Panc1 (cell line): ENCODE measurements around the gene ALKBH2. TPM values are rescaled to one million over a fixed set of nuclear protein-coding genes. Genes with fewer than 3 reads are reported as not detected.

ENCODE experiments used
- ATAC-seq: fragments of 200-7000 bp; cut with Tn5 transposase; 2 replicates; pipeline ENCODE4 v1.9.1; 2020; ENCODE audit warnings: mild to moderate bottlenecking, moderate library complexity
- BruUV-seq: library from RNA; stranded (reverse); fragments of 400-500 nt; replicated peaks from 2 replicates; lab custom pipeline; 2021; lab: Mats Ljungman, UMichigan
- CTCF ChIA-PET: fragments of 300-600 bp; sonication (Branson Sonifier 250); formaldehyde crosslinking; loops from one replicate; lab custom pipeline; 2022; ENCODE audit warnings: antibody characterized with exemption; lab: Charles Lee
- POLR2A ChIA-PET: fragments of 300-600 bp; sonication (Branson Sonifier 250); formaldehyde crosslinking; loops from one replicate; lab custom pipeline; 2022; ENCODE audit warnings: antibody characterized with exemption; lab: Charles Lee
- DNase-seq: peaks from one replicate; pipeline ENCODE4 v3.0.0-alpha.2; 2010; ENCODE audit warnings: low read depth, low spot score
- H3K27ac ChIP-seq: 2 replicates; pipeline ENCODE4 v1.5.1; 2011; ENCODE audit warnings: mild to moderate bottlenecking, low read length, inconsistent platforms
- H3K27me3 ChIP-seq: fragments of 200-500 bp; sonication (Bioruptor generic); 2 replicates; pipeline ENCODE4 v1.6.0; 2014; ENCODE audit warnings: low read length, inconsistent platforms; ENCODE audit not compliant: control insufficient read depth, insufficient read depth
- H3K36me3 ChIP-seq: fragments of 200-500 bp; sonication (Bioruptor generic); 2 replicates; pipeline ENCODE4 v1.5.1; 2014; ENCODE audit warnings: inconsistent platforms, mild to moderate bottlenecking, low read length, moderate library complexity; ENCODE audit not compliant: control insufficient read depth, insufficient read depth
- H3K4me1 ChIP-seq: 2 replicates; pipeline ENCODE4 v1.5.1; 2011; ENCODE audit warnings: inconsistent platforms, mild to moderate bottlenecking, low read length, moderate library complexity; ENCODE audit not compliant: control insufficient read depth, insufficient read depth
- H3K4me3 ChIP-seq, 2 experiments: 2 replicates each; pipeline ENCODE4 v1.5.1; 2011 to 2012; ENCODE audit warnings: low read depth in 2 of 2, low read length in 2 of 2, mild to moderate bottlenecking in 2 of 2, inconsistent platforms in 1 of 2, moderate library complexity in 1 of 2
- H3K9me3 ChIP-seq: fragments of 200-500 bp; sonication (Bioruptor generic); 2 replicates; pipeline ENCODE4 v1.5.1; 2014; ENCODE audit warnings: low read depth, mild to moderate bottlenecking, inconsistent platforms, low read length, moderate library complexity; ENCODE audit not compliant: control insufficient read depth, insufficient read depth
- POLR2AphosphoS5 ChIP-seq: IDR thresholded peaks from 2 replicates; pipeline ENCODE4 v1.6.1; 2012; ENCODE audit warnings: mild to moderate bottlenecking, low read depth, low read length, moderate library complexity
- SIN3A ChIP-seq: IDR thresholded peaks from 2 replicates; pipeline ENCODE4 v1.6.1; 2012; ENCODE audit warnings: low read depth, mild to moderate bottlenecking, low read length, moderate library complexity, borderline replicate concordance; ENCODE audit not compliant: insufficient read depth
- TCF7L2 ChIP-seq: IDR thresholded peaks from 2 replicates; pipeline ENCODE4 v1.6.1; 2011; ENCODE audit warnings: mild to moderate bottlenecking, low read depth, low read length, inconsistent platforms
- in situ Hi-C: cut with HindIII; loops from 2 replicates; pipeline ENCODE4 v1.10.0; 2016; ENCODE audit warnings: low sequenced_read_pairs, low pct_unique_long_range_greater_than_20kb
- intact Hi-C: fragments of 100-400 bp; cut with micrococcal nuclease; formaldehyde crosslinking; loops from one replicate; pipeline ENCODE4 v1.10.0; 2022; ENCODE audit not compliant: unreplicated experiment
- total RNA-seq: library from RNA; stranded (reverse); gene quantifications from one replicate; pipeline ENCODE4 v1.2.1, GENCODE V29; 2021; ENCODE audit not compliant: unreplicated experiment
- TF ChIP-seq, protein P1 (sequence below): fragments of 450-650 bp; IDR thresholded peaks from 2 replicates; pipeline ENCODE4 v1.5.1; 2017; ENCODE audit warnings: mild to moderate bottlenecking
- TF ChIP-seq, protein P2 (sequence below), 2 experiments: IDR thresholded peaks; 2 replicates each; pipeline ENCODE4 v1.6.1; 2011 to 2012; ENCODE audit warnings: low read depth in 2 of 2, control low read depth in 1 of 2, low read length in 1 of 2, mild to moderate bottlenecking in 1 of 2, moderate library complexity in 1 of 2; ENCODE audit not compliant: insufficient read depth in 1 of 2

Gene ALKBH2
- total RNA-seq, 1 experiment from 2014 or later: 41.6 TPM

DNA sequence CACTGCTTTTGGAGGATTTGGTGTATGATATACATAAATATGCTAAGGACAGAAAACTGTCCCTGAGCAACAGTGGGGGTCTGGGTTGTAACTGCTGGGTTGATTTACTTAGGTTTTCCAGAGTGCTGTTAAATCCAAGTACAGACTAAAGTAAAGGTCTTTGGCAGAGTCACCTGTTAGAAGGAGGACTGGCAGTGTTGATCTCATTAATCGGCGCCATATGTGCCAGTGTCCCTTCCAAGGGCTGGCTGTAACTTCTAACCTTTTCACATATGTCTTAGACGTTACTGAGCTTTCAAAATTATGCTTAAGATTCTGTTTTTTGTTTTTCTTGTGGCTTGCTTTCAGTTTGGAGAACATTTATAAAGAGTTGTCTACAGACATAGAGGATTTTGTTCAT, 9.2 kb upstream of the ALKBH2 start:
- no peak for DNase-seq
- Histone ChIP-seq H3K27me3 (no peaks in the 10 kb centered on the region), H3K4me3 (no peak overlapping the region), H3K4me1 (peaks cover 7% of the 10 kb centered on the region), H3K27ac (no peak overlapping the region), H3K36me3 (peaks cover 11% of the 10 kb centered on the region), H3K9me3 (no peaks in the 10 kb centered on the region)
- in situ Hi-C loops: no loop called here
- BruUV-seq: no TSS peak
- CTCF ChIA-PET: interaction anchor here (0.7 kb wide), 1 partner anchor 9 kb away, joined by 3 read pairs; no protein-coding TSS in a partner anchor
- intact Hi-C loops: no loop called here
- no peak for ATAC-seq
- POLR2A ChIA-PET: no interaction called here
- TF ChIP-seq, protein P1, sequence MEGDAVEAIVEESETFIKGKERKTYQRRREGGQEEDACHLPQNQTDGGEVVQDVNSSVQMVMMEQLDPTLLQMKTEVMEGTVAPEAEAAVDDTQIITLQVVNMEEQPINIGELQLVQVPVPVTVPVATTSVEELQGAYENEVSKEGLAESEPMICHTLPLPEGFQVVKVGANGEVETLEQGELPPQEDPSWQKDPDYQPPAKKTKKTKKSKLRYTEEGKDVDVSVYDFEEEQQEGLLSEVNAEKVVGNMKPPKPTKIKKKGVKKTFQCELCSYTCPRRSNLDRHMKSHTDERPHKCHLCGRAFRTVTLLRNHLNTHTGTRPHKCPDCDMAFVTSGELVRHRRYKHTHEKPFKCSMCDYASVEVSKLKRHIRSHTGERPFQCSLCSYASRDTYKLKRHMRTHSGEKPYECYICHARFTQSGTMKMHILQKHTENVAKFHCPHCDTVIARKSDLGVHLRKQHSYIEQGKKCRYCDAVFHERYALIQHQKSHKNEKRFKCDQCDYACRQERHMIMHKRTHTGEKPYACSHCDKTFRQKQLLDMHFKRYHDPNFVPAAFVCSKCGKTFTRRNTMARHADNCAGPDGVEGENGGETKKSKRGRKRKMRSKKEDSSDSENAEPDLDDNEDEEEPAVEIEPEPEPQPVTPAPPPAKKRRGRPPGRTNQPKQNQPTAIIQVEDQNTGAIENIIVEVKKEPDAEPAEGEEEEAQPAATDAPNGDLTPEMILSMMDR: no peak
- no peak for TF ChIP-seq POLR2AphosphoS5
- TF ChIP-seq TCF7L2: no peak
- TF ChIP-seq, protein P2, sequence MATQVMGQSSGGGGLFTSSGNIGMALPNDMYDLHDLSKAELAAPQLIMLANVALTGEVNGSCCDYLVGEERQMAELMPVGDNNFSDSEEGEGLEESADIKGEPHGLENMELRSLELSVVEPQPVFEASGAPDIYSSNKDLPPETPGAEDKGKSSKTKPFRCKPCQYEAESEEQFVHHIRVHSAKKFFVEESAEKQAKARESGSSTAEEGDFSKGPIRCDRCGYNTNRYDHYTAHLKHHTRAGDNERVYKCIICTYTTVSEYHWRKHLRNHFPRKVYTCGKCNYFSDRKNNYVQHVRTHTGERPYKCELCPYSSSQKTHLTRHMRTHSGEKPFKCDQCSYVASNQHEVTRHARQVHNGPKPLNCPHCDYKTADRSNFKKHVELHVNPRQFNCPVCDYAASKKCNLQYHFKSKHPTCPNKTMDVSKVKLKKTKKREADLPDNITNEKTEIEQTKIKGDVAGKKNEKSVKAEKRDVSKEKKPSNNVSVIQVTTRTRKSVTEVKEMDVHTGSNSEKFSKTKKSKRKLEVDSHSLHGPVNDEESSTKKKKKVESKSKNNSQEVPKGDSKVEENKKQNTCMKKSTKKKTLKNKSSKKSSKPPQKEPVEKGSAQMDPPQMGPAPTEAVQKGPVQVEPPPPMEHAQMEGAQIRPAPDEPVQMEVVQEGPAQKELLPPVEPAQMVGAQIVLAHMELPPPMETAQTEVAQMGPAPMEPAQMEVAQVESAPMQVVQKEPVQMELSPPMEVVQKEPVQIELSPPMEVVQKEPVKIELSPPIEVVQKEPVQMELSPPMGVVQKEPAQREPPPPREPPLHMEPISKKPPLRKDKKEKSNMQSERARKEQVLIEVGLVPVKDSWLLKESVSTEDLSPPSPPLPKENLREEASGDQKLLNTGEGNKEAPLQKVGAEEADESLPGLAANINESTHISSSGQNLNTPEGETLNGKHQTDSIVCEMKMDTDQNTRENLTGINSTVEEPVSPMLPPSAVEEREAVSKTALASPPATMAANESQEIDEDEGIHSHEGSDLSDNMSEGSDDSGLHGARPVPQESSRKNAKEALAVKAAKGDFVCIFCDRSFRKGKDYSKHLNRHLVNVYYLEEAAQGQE (IDR thresholded peaks at IDR 0.05; ENCODE audit: insufficient read depth in 1 of 2, low read depth in 2 of 2, low read length in 1 of 2): no peak
- no peak for TF ChIP-seq SIN3A

DNA sequence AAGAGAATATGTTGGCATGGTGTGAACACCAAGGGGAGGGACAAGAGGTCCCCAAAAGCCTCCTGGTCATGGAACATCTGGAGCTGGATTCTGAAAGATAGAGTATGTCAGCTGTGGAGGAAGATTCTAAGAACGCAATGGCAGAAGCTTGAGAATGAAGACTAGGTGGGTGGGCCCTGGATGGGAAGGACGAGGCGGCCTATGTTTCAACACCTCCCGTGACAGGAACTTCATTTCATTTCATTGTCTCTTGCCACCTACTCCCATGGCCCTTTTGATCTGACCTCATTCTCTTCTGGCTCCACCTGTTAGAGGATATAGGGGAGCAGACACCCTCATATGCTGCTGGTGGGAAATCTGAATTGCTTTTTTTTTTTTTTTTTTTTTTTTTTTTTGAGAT, 7.5 kb upstream of the ALKBH2 start:
- in situ Hi-C loops (no loop called here), intact Hi-C loops (no loop called here)
- POLR2A ChIA-PET: no interaction called here
- H3K36me3 ChIP-seq: peaks cover 11% of the 10 kb centered on the region
- no peak overlapping the region for H3K27ac ChIP-seq
- peaks cover 7% of the 10 kb centered on the region for H3K4me1 ChIP-seq
- ATAC-seq: no peak
- TF ChIP-seq, protein P2 (IDR thresholded peaks at IDR 0.05; ENCODE audit: insufficient read depth in 1 of 2, low read depth in 2 of 2, low read length in 1 of 2): no peak
- TF ChIP-seq, protein P1: no peak
- TF ChIP-seq POLR2AphosphoS5 (no peak), TCF7L2 (no peak), SIN3A (no peak)
- H3K27me3 ChIP-seq: no peaks in the 10 kb centered on the region
- DNase-seq: no peak
- BruUV-seq: no TSS peak
- CTCF ChIA-PET: no interaction called here
- H3K9me3 ChIP-seq: no peaks in the 10 kb centered on the region
- H3K4me3 ChIP-seq: no peak overlapping the region
